A549 (cell line): ENCODE results near the gene LGALS7. TPM values are rescaled to one million over a fixed set of nuclear protein-coding genes. Genes with fewer than 3 reads are reported as not detected.
A peak's percentile ranks its signal among the peaks of the same experiment; 100 is the strongest.

Experiments
- ATAC-seq, 2 experiments: fragments of 200-7000 bp in 1 of 2; fragments of >200 bp in 1 of 2; cut with Nextera tagmentation in 1 of 2; cut with Tn5 transposase in 1 of 2; 3 replicates each; pipeline versions ENCODE4 v1.8.0 to v1.9.1; 2018 to 2020; ENCODE audit warnings: mild to moderate bottlenecking in 1 of 2, moderate library complexity in 1 of 2
- CTCF ChIA-PET: fragments of 300-600 bp; sonication (Branson Sonifier 250); formaldehyde crosslinking; extraction: SDS; loops from one replicate; lab custom pipeline; 2021; ENCODE audit warnings: antibody characterized with exemption, inconsistent platforms; lab: Yijun Ruan, JAX
- POLR2A ChIA-PET: fragments of 350-600 bp; formaldehyde crosslinking; extraction: SDS; loops from one replicate; lab custom pipeline; 2021; ENCODE audit warnings: antibody characterized with exemption, inconsistent platforms; lab: Yijun Ruan, JAX
- DNase-seq, 2 experiments: peaks; one replicate each; pipeline versions ENCODE4 v3.0.0 to v3.0.0-alpha.2; 2011 to 2016; ENCODE audit warnings: low read depth in 1 of 2, low spot score in 1 of 2
- FAIRE-seq: peaks from 2 replicates; lab custom pipeline; 2011; peaks lifted over from hg19 to GRCh38; lab: Jason Lieb, UNC
- H3K27ac ChIP-seq, 2 experiments: fragments of >200 bp; sonication (Bioruptor Twin); formaldehyde crosslinking; 3 replicates each; pipeline ENCODE4 v1.5.1; 2016 to 2017
- H3K4me1 ChIP-seq: fragments of >200 bp; sonication (Bioruptor Twin); formaldehyde crosslinking; 3 replicates; pipeline ENCODE4 v1.6.1; 2016
- H3K4me2 ChIP-seq: fragments of >200 bp; sonication (Bioruptor Twin); formaldehyde crosslinking; 3 replicates; pipeline ENCODE4 v1.6.1; 2016
- H3K4me3 ChIP-seq: fragments of >200 bp; sonication (Bioruptor Twin); formaldehyde crosslinking; 3 replicates; pipeline ENCODE4 v1.5.1; 2016
- H3K9me3 ChIP-seq: fragments of >200 bp; sonication (Bioruptor Twin); formaldehyde crosslinking; 3 replicates; pipeline ENCODE4 v1.6.1; 2016
- CHD4 ChIP-seq: fragments of 200-600 bp; sonication (generic); IDR thresholded peaks from 2 replicates; pipeline ENCODE4 v1.6.1; 2016; ENCODE audit warnings: antibody characterized with exemption, mild to moderate bottlenecking, borderline replicate concordance
- E2F6 ChIP-seq: IDR thresholded peaks from 2 replicates; pipeline ENCODE4 v1.6.1; 2012; ENCODE audit warnings: low read depth, borderline replicate concordance
- EHF ChIP-seq: fragments of 250-450 bp; sonication (Bioruptor Pico); IDR thresholded peaks from 2 replicates; pipeline ENCODE4 v1.5.0; 2020; ENCODE audit warnings: mild to moderate bottlenecking
- EHMT2 ChIP-seq: fragments of 200-600 bp; sonication (generic); IDR thresholded peaks from 2 replicates; pipeline ENCODE4 v1.6.1; 2016; ENCODE audit warnings: antibody characterized with exemption, low read depth, mild to moderate bottlenecking, moderate library complexity
- FOXS1 ChIP-seq: fragments of 250-450 bp; sonication (Bioruptor Pico); IDR thresholded peaks from 2 replicates; pipeline ENCODE4 v1.5.0; 2020; ENCODE audit warnings: mild to moderate bottlenecking, moderate library complexity
- GATA3 ChIP-seq: IDR thresholded peaks from 2 replicates; pipeline ENCODE4 v1.6.1; 2012; ENCODE audit warnings: borderline replicate concordance
- JUNB ChIP-seq: fragments of >200 bp; sonication (Bioruptor Twin); formaldehyde crosslinking; IDR thresholded peaks from 2 replicates; pipeline ENCODE4 v1.6.1; 2016
- KDM1A ChIP-seq: fragments of 200-600 bp; sonication (generic); IDR thresholded peaks from 2 replicates; pipeline ENCODE4 v1.6.1; 2016; ENCODE audit warnings: low read depth, mild to moderate bottlenecking
- MAZ ChIP-seq: fragments of 150-350 bp; IDR thresholded peaks from 2 replicates; pipeline ENCODE4 v1.6.1; 2014; ENCODE audit warnings: antibody characterized with exemption, low read depth, low read length, borderline replicate concordance
- PHF8 ChIP-seq: fragments of 200-600 bp; sonication (generic); IDR thresholded peaks from 2 replicates; pipeline ENCODE4 v1.6.1; 2016; ENCODE audit warnings: low read depth, mild to moderate bottlenecking, antibody characterized with exemption, moderate library complexity, borderline replicate concordance
- POLR2AphosphoS2 ChIP-seq: conservative IDR thresholded peaks from 2 replicates; pipeline ENCODE4 v1.6.1; 2012; ENCODE audit warnings: low read length, improper control_type of control experiment, inconsistent platforms
- RARB ChIP-seq: fragments of 250-450 bp; sonication (Bioruptor Pico); IDR thresholded peaks from 2 replicates; pipeline ENCODE4 v1.8.0; 2021; ENCODE audit warnings: mild to moderate bottlenecking, moderate library complexity
- RCOR1 ChIP-seq: fragments of 150-350 bp; IDR thresholded peaks from 2 replicates; pipeline ENCODE4 v1.6.1; 2014; ENCODE audit warnings: antibody characterized with exemption, low read length, low read depth
- RFX5 ChIP-seq: fragments of 450-650 bp; IDR thresholded peaks from 2 replicates; pipeline ENCODE4 v1.7.1; 2014; ENCODE audit warnings: antibody characterized with exemption, mild to moderate bottlenecking, moderate library complexity
- RNF2 ChIP-seq: fragments of 200-600 bp; sonication (generic); IDR thresholded peaks from 2 replicates; pipeline ENCODE4 v1.6.1; 2016; ENCODE audit warnings: low read depth, mild to moderate bottlenecking, antibody characterized with exemption, moderate library complexity, borderline replicate concordance
- ZNF302 ChIP-seq: fragments of 250-450 bp; sonication (Bioruptor Pico); IDR thresholded peaks from 2 replicates; pipeline ENCODE4 v1.9.0; 2021; ENCODE audit warnings: inconsistent platforms, mild to moderate bottlenecking, moderate library complexity
- ZSCAN20 ChIP-seq: fragments of 250-450 bp; sonication (Bioruptor Pico); IDR thresholded peaks from 2 replicates; pipeline ENCODE4 v1.8.0; 2022; ENCODE audit warnings: mild to moderate bottlenecking, moderate library complexity
- WGBS: methylation state at CpG from one replicate; pipeline ENCODE4 v1.1.6; 2017; ENCODE audit errors: missing lambda C conversion rate; 5-methylcytosine and 5-hydroxymethylcytosine counted together
- polyA plus RNA-seq, 4 experiments: library from polyadenylated mRNA; depleted of rRNA in 3 of 4; stranded (reverse); fragments of >200 nt; fragmentation: RNase III in 1 of 4; extraction: RNeasy Plus Mini Kit Qiagen cat#74134 plus additional on column Dnase treatment in 1 of 4; gene quantifications; 2 replicates in 3 of 4; 3 replicates in 1 of 4; pipeline ENCODE4 v1.2.3, GENCODE V29; 2011 to 2017
- TF ChIP-seq, protein P1 (sequence below): fragments of 450-650 bp; IDR thresholded peaks from 2 replicates; pipeline ENCODE4 v1.6.1; 2014; ENCODE audit warnings: antibody characterized with exemption
- TF ChIP-seq, protein P2 (sequence below): fragments of 250-450 bp; sonication (Bioruptor Pico); IDR thresholded peaks from 2 replicates; pipeline ENCODE4 v1.5.0; 2021; ENCODE audit warnings: mild to moderate bottlenecking, moderate library complexity, borderline replicate concordance

LGALS7 gene
- polyA plus RNA-seq, 2 of the 4 experiments (the other 2 are of a cell fraction), result not detected

GRCh38 chr19:38739440-38740256 lies 33.7 kb downstream of the LGALS7 start:
- FAIRE-seq (peak; percentile 59), DNase-seq (peak in 1 of 2 experiments; percentile 29), ATAC-seq (no peak)
- ChIA-PET CTCF (interaction anchor here (0.7 to 3.1 kb wide), 11 partner anchors 9 to 191 kb away, joined by 3 to 12 read pairs (median 3); partner anchors contain the start of genes MRPS12 and SARS2), POLR2A (no interaction called here)
- peaks cover 24% of the 10 kb centered on the region for H3K4me1 ChIP-seq
- H3K4me3 ChIP-seq, result no peak overlapping the region
- TF ChIP-seq EHMT2 (no peak), POLR2AphosphoS2 (peak; percentile 72)
- no peak overlapping the region for H3K4me2 ChIP-seq
- H3K27ac ChIP-seq, result no peak overlapping the region; a peak in 1 of 6 replicates
- WGBS, result 87% methylated on average over 16 of the region's 16 CpGs
- no peaks in the 10 kb centered on the region for H3K9me3 ChIP-seq

DNA sequence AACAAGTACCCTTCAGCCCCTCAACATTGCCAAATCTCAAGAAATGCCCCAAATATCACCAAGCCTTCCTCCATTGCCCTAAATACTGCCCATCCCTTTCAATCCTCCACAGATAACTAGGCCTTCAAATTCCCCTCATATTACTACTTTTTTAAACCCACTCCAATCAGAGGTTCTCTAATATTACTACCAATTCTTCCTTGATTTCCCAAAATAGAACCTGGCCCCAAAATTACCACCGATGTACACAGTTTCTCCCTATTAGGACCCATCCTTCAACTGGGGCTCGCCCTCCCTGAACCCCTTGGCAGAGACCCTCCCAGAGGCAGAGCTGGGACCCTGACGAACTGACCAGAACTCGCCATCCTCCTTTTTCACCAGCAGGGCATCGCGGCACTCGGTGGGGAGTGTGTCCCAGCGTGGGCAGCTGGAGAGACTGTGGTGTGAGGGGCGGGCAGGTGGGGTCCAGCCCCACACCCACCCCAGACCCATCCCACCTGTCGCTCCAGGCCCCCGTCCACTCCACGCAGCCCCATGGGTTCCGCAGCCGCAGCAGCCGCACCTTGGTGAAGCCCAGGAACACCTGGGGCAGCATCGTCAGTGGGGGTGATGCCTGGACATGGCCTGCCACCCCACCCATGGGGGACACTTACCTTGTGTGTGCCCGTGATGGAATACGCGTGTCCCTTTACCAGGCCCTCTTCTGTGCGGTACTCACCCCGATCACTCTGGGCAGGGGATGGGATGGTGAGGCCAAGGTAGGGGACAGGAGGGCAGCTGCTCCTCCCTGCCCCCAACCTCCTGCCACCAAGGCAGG lies 35.2 kb downstream of the LGALS7 start:
- ATAC-seq (no peak), DNase-seq (no peak), FAIRE-seq (no peak)
- WGBS, result 94% methylated on average over 21 of the region's 21 CpGs
- Histone ChIP-seq H3K9me3 (no peaks in the 10 kb centered on the region), H3K27ac (no peak overlapping the region), H3K4me2 (no peak overlapping the region), H3K4me3 (no peak overlapping the region), H3K4me1 (peaks cover 36% of the 10 kb centered on the region)
- ChIA-PET CTCF (interaction anchor here (0.6 to 2.8 kb wide), 18 partner anchors 8 to 335 kb away, joined by 3 to 7 read pairs (median 4); partner anchors contain the start of genes FAM98C, FBXO17, MRPS12 and SARS2), POLR2A (no interaction called here)
- peak; percentile 54; the same call in 1 of the 2 replicates for TF ChIP-seq POLR2AphosphoS2
- peak; percentile 53; the same call in 1 of the 2 replicates for TF ChIP-seq MAZ
- no peak for TF ChIP-seq RNF2

DNA sequence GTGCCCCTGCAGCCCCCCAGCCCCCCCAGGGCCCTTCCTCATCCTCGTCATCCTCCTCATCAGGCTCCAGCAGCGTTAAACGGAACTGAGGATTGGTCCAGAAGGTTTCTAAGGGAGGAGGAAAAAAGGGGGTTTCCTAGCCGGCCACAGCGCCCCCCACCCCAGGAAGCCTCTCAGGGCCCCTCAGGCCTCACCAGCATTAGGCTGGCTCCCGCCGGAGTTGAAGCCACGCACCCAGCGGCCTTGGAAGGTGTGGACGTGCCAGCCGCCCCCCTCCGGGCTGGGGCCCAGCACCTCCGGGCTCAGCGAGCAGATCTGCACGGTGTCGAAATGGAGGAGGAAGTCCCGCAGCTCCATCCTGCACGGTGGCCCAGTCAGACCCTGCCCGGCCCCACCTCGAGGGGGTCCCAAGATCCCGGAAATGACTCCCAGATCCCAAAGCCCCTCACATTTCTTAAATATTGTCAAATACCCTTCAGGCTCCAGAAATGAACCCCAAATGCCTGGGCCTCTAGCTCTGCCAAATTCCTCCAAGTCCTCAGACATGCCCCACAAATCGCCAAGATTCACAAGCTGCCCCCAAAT lies 35.9 kb downstream of the LGALS7 start:
- TF ChIP-seq, protein P1, sequence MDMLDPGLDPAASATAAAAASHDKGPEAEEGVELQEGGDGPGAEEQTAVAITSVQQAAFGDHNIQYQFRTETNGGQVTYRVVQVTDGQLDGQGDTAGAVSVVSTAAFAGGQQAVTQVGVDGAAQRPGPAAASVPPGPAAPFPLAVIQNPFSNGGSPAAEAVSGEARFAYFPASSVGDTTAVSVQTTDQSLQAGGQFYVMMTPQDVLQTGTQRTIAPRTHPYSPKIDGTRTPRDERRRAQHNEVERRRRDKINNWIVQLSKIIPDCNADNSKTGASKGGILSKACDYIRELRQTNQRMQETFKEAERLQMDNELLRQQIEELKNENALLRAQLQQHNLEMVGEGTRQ, result no peak
- TF ChIP-seq RCOR1 (no peak), MAZ (no peak), PHF8 (no peak), POLR2AphosphoS2 (no peak), EHF (CRISPR knock-in tag) (no peak), RFX5 (no peak), FOXS1 (CRISPR knock-in tag) (no peak), GATA3 (no peak), ZNF302 (CRISPR knock-in tag) (no peak), E2F6 (no peak), CHD4 (no peak), RARB (CRISPR knock-in tag) (no peak), JUNB (no peak), ZSCAN20 (CRISPR knock-in tag) (no peak), KDM1A (no peak)
- TF ChIP-seq, protein P2, sequence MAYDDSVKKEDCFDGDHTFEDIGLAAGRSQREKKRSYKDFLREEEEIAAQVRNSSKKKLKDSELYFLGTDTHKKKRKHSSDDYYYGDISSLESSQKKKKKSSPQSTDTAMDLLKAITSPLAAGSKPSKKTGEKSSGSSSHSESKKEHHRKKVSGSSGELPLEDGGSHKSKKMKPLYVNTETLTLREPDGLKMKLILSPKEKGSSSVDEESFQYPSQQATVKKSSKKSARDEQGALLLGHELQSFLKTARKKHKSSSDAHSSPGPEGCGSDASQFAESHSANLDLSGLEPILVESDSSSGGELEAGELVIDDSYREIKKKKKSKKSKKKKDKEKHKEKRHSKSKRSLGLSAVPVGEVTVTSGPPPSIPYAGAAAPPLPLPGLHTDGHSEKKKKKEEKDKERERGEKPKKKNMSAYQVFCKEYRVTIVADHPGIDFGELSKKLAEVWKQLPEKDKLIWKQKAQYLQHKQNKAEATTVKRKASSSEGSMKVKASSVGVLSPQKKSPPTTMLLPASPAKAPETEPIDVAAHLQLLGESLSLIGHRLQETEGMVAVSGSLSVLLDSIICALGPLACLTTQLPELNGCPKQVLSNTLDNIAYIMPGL (CRISPR knock-in tag), result no peak
- POLR2A ChIA-PET, result no interaction called here
- FAIRE-seq, result no peak
- CTCF ChIA-PET, result interaction anchor here (0.6 to 2.8 kb wide), 10 partner anchors 11 to 334 kb away, joined by 3 to 7 read pairs (median 4); partner anchors contain the start of gene FAM98C
- 88% methylated on average over 22 of the region's 22 CpGs for WGBS
- Histone ChIP-seq H3K4me3 (no peak overlapping the region), H3K4me1 (peaks cover 43% of the 10 kb centered on the region), H3K27ac (peak overlapping the region; percentile 39 to 88; a peak in 5 of 6 replicates), H3K4me2 (peak overlapping the region; percentile 74), H3K9me3 (no peaks in the 10 kb centered on the region)
- peak in 1 of 2 experiments; percentile 13 for DNase-seq
- no peak for ATAC-seq
